ENCODE data around the gene PSEN1. TPM values are rescaled to one million over a fixed set of nuclear protein-coding genes. Genes with fewer than 3 reads are reported as not detected.
A peak's percentile ranks its signal among the peaks of the same experiment; 100 is the strongest.

The PSEN1 gene
- total RNA-seq, 1 experiment from 2014 or later = 41.9 TPM

DNA sequence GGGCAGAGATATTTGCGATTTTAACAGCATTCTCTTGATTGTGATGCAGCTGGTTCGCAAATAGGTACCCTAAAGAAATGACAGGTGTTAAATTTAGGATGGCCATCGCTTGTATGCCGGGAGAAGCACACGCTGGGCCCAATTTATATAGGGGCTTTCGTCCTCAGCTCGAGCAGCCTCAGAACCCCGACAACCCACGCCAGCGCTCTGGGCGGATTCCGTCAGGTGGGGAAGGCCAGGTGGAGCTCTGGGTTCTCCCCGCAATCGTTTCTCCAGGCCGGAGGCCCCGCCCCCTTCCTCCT, 271 bp upstream of the PSEN1 start:
- POLR2A ChIA-PET (ENCODE audit: low non-redundant PET) = interaction anchor here (0.6 kb wide), 1 partner anchor 454 kb away, joined by 4 read pairs; no protein-coding TSS in a partner anchor
- CTCF ChIA-PET = no interaction called here
- TF ChIP-seq, protein P1, sequence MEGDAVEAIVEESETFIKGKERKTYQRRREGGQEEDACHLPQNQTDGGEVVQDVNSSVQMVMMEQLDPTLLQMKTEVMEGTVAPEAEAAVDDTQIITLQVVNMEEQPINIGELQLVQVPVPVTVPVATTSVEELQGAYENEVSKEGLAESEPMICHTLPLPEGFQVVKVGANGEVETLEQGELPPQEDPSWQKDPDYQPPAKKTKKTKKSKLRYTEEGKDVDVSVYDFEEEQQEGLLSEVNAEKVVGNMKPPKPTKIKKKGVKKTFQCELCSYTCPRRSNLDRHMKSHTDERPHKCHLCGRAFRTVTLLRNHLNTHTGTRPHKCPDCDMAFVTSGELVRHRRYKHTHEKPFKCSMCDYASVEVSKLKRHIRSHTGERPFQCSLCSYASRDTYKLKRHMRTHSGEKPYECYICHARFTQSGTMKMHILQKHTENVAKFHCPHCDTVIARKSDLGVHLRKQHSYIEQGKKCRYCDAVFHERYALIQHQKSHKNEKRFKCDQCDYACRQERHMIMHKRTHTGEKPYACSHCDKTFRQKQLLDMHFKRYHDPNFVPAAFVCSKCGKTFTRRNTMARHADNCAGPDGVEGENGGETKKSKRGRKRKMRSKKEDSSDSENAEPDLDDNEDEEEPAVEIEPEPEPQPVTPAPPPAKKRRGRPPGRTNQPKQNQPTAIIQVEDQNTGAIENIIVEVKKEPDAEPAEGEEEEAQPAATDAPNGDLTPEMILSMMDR (conservative IDR thresholded peaks at IDR 0.05; ENCODE audit: low read depth, low read length) = no peak
- no peak for TF ChIP-seq EZH2 (IDR thresholded peaks at IDR 0.05; ENCODE audit: borderline replicate concordance, low read depth, low read length, poor library complexity, severe bottlenecking)
- H3K27me3 ChIP-seq (replicated peaks; ENCODE audit: insufficient read depth, low read depth, low read length, poor library complexity) = no peaks in the 10 kb centered on the region
- no peaks in the 10 kb centered on the region for H3K4me1 ChIP-seq (ENCODE audit: insufficient read depth, low read length, poor library complexity, severe bottlenecking)
- peak overlapping the region; percentile 92 for H3K4me3 ChIP-seq (ENCODE audit: low read depth, low read length, poor library complexity, severe bottlenecking)
- H3K27ac ChIP-seq (ENCODE audit: low read depth, low read length, poor library complexity, severe bottlenecking) = peak overlapping the region; percentile 90
- H3K9me3 ChIP-seq (ENCODE audit: low read depth, low read length, poor library complexity, severe bottlenecking) = no peaks in the 10 kb centered on the region
- no TSS peak for BruUV-seq (replicated peaks)
- intact Hi-C loops (cut with micrococcal nuclease; ENCODE audit: unreplicated experiment) = no loop called here
- no peak for DNase-seq (ENCODE audit: low spot score)
- no peaks in the 10 kb centered on the region for H3K36me3 ChIP-seq (ENCODE audit: insufficient read depth, low read length, poor library complexity, severe bottlenecking)

DNA sequence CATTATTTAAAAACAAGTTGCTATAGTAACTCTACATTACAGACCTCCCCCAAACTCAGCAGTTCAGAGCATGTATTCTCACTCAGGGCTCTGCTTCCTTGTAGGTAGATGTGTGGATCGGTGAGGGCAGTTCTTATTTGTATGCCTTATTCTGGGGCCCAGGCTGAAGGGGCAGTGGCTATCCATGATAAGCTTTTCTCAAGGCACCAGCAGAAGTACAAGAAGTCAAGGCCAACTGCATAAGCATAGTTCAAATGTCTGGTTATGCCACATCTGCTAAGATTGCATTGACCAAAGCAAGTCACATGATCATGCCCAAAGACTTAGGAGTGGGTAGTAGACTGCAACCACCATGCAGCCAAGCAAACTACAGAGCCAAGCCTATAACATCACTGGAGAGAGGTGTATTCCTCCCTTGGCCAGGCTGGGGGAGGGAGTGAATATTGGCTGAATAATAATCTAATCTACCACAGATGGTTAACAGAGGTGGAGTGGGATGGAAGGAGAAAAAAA, 4.6 kb downstream of the PSEN1 start:
- CTCF ChIA-PET = no interaction called here
- peaks cover 12% of the 10 kb centered on the region for H3K4me1 ChIP-seq (ENCODE audit: insufficient read depth, low read length, poor library complexity, severe bottlenecking)
- intact Hi-C loops (cut with micrococcal nuclease; ENCODE audit: unreplicated experiment) = no loop called here
- POLR2A ChIA-PET (ENCODE audit: low non-redundant PET) = no interaction called here
- H3K27ac ChIP-seq (ENCODE audit: low read depth, low read length, poor library complexity, severe bottlenecking) = no peak overlapping the region
- no peak for DNase-seq (ENCODE audit: low spot score)
- no peak overlapping the region for H3K4me3 ChIP-seq (ENCODE audit: low read depth, low read length, poor library complexity, severe bottlenecking)
- H3K27me3 ChIP-seq (replicated peaks; ENCODE audit: insufficient read depth, low read depth, low read length, poor library complexity) = no peaks in the 10 kb centered on the region
- H3K36me3 ChIP-seq (ENCODE audit: insufficient read depth, low read length, poor library complexity, severe bottlenecking) = no peaks in the 10 kb centered on the region
- BruUV-seq (replicated peaks) = no TSS peak
- no peak for TF ChIP-seq EZH2 (IDR thresholded peaks at IDR 0.05; ENCODE audit: borderline replicate concordance, low read depth, low read length, poor library complexity, severe bottlenecking)
- H3K9me3 ChIP-seq (ENCODE audit: low read depth, low read length, poor library complexity, severe bottlenecking) = no peaks in the 10 kb centered on the region

DNA sequence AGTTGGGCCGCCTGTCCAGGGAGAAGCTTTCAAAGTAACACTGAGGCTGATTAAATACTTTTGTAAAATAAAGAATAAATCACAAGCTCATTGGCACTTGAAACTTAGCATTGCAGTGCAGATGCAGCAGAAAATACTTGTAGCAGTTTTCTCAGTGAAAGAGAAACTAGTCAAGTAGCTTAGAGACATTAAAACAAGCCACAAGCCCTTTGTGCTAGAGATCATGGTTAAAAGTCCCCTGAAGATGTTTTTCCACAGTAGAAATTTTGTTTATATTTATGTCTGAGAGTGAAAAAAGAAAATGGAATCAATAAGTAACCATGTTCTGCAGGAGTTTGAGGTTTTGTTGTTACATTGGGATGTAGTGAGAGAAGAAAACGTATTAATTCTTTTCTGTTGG, 5.9 kb downstream of the PSEN1 start:
- Histone ChIP-seq H3K36me3 (ENCODE audit: insufficient read depth, low read length, poor library complexity, severe bottlenecking) (no peaks in the 10 kb centered on the region), H3K4me1 (ENCODE audit: insufficient read depth, low read length, poor library complexity, severe bottlenecking) (peaks cover 12% of the 10 kb centered on the region), H3K27ac (ENCODE audit: low read depth, low read length, poor library complexity, severe bottlenecking) (peak overlapping the region; percentile 9), H3K4me3 (ENCODE audit: low read depth, low read length, poor library complexity, severe bottlenecking) (no peak overlapping the region), H3K9me3 (ENCODE audit: low read depth, low read length, poor library complexity, severe bottlenecking) (no peaks in the 10 kb centered on the region), H3K27me3 (replicated peaks; ENCODE audit: insufficient read depth, low read depth, low read length, poor library complexity) (no peaks in the 10 kb centered on the region)
- intact Hi-C loops (cut with micrococcal nuclease; ENCODE audit: unreplicated experiment) = no loop called here
- CTCF ChIA-PET = no interaction called here
- POLR2A ChIA-PET (ENCODE audit: low non-redundant PET) = no interaction called here
- no peak for DNase-seq (ENCODE audit: low spot score)
- TF ChIP-seq, protein P1 (conservative IDR thresholded peaks at IDR 0.05; ENCODE audit: low read depth, low read length) = no peak
- no peak for TF ChIP-seq EZH2 (IDR thresholded peaks at IDR 0.05; ENCODE audit: borderline replicate concordance, low read depth, low read length, poor library complexity, severe bottlenecking)
- BruUV-seq (replicated peaks) = no TSS peak

DNA sequence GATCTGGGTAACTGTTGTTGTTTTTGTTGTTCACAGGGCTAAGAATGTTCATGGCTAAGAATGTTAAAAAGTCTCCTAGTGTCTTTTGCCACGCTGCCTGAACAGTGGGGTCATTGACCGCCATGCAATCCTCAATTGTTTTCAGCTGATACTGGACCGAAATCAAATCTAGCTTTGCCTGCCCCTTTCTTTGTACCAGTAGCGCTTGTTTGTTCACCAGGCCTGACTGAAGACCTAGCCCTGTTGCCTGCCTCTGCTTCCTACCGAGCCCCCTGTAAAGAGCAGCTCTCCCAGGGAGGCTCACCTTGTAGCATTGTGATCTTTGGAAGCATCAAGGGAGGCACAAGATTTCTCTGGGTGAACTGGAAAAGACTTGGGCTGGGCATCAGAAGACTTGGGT, 6.7 kb downstream of the PSEN1 start:
- intact Hi-C loops (cut with micrococcal nuclease; ENCODE audit: unreplicated experiment) = no loop called here
- ChIA-PET POLR2A (ENCODE audit: low non-redundant PET) (no interaction called here), CTCF (no interaction called here)
- DNase-seq (ENCODE audit: low spot score) = no peak
- TF ChIP-seq, protein P1 (conservative IDR thresholded peaks at IDR 0.05; ENCODE audit: low read depth, low read length) = no peak
- no peak for TF ChIP-seq EZH2 (IDR thresholded peaks at IDR 0.05; ENCODE audit: borderline replicate concordance, low read depth, low read length, poor library complexity, severe bottlenecking)
- H3K9me3 ChIP-seq (ENCODE audit: low read depth, low read length, poor library complexity, severe bottlenecking) = no peaks in the 10 kb centered on the region
- H3K27me3 ChIP-seq (replicated peaks; ENCODE audit: insufficient read depth, low read depth, low read length, poor library complexity) = no peaks in the 10 kb centered on the region
- no peaks in the 10 kb centered on the region for H3K36me3 ChIP-seq (ENCODE audit: insufficient read depth, low read length, poor library complexity, severe bottlenecking)
- no peak overlapping the region for H3K4me3 ChIP-seq (ENCODE audit: low read depth, low read length, poor library complexity, severe bottlenecking)
- H3K27ac ChIP-seq (ENCODE audit: low read depth, low read length, poor library complexity, severe bottlenecking) = peak overlapping the region; percentile 9
- H3K4me1 ChIP-seq (ENCODE audit: insufficient read depth, low read length, poor library complexity, severe bottlenecking) = peaks cover 12% of the 10 kb centered on the region
- no TSS peak for BruUV-seq (replicated peaks)
